T-cell (primary cell): ENCODE results near the gene PRKCI. TPM values are rescaled to one million over a fixed set of nuclear protein-coding genes. Genes with fewer than 3 reads are reported as not detected.

Source experiments
- ATAC-seq, 4 experiments: fragments of 200-7000 bp in 3 of 4; fragments of 150-1000 bp in 1 of 4; cut with Tn5 transposase; replicated peaks in 1 of 4; 1 replicate in 3 of 4; 2 replicates in 1 of 4; pipeline ENCODE4 v1.10.0; 2021; ENCODE audit warnings: moderate library complexity in 3 of 4, mild to moderate bottlenecking in 2 of 4, moderate number of reproducible peaks in 1 of 4
- CTCF ChIA-PET, 2 donors: fragments of 300-600 bp; sonication (Branson Sonifier 250); formaldehyde crosslinking; loops; one replicate each; lab custom pipeline; 2022; ENCODE audit warnings: antibody characterized with exemption in 2 of 2; lab: Charles Lee
- POLR2A ChIA-PET, 2 donors: fragments of 300-600 bp; sonication (Branson Sonifier 250); formaldehyde crosslinking; loops; one replicate each; lab custom pipeline; 2022; ENCODE audit warnings: antibody characterized with exemption in 2 of 2; lab: Charles Lee
- DNase-seq, 35 experiments: peaks; one replicate each; pipeline versions ENCODE4 v3.0.0 to v3.0.0-alpha.2; 2013 to 2023
- H3K27ac ChIP-seq: one replicate; pipeline ENCODE4 v1.5.1; 2013; ENCODE audit warnings: low read length
- H3K27me3 ChIP-seq, 2 experiments: replicated peaks in 1 of 2; 1 replicate in 1 of 2; 2 replicates in 1 of 2; pipeline versions ENCODE4 v1.6.1 to v1.7.0; 2013; ENCODE audit warnings: low read length in 1 of 2, mixed read lengths in 1 of 2; ENCODE audit not compliant: control insufficient read depth in 2 of 2, insufficient read depth in 2 of 2; ENCODE audit errors: extremely low read depth in 1 of 2
- H3K36me3 ChIP-seq, 2 donors: 1 replicate in 1 of 2; 2 replicates in 1 of 2; pipeline versions ENCODE4 v1.6.1 to v1.7.0; 2013; ENCODE audit warnings: low read length in 1 of 2; ENCODE audit not compliant: control insufficient read depth in 2 of 2, insufficient read depth in 1 of 2; ENCODE audit errors: extremely low read depth in 1 of 2
- H3K4me1 ChIP-seq, 2 experiments: 1 replicate in 1 of 2; 2 replicates in 1 of 2; pipeline versions ENCODE4 v1.6.1 to v1.7.0; 2013; ENCODE audit warnings: low read length in 2 of 2, mixed read lengths in 1 of 2; ENCODE audit not compliant: insufficient read depth in 2 of 2, control insufficient read depth in 1 of 2; ENCODE audit errors: extremely low read depth in 1 of 2
- H3K4me3 ChIP-seq, 2 donors: 1 replicate in 1 of 2; 2 replicates in 1 of 2; pipeline versions ENCODE4 v1.5.1 to v1.7.0; 2013; ENCODE audit warnings: mild to moderate bottlenecking in 2 of 2, low read length in 1 of 2, moderate library complexity in 1 of 2; ENCODE audit not compliant: control insufficient read depth in 1 of 2; ENCODE audit errors: extremely low read depth in 1 of 2
- H3K9me3 ChIP-seq: 2 replicates; pipeline ENCODE4 v1.7.0; 2013
- H3K27ac Mint-ChIP-seq, 2 donors: one replicate each; pipeline ENCODE4 v1.8.0; 2020 to 2021; ENCODE audit warnings: mild to moderate bottlenecking in 2 of 2, mixed read lengths in 2 of 2
- H3K27me3 Mint-ChIP-seq, 2 donors: one replicate each; pipeline ENCODE4 v1.8.0; 2021 to 2022; ENCODE audit warnings: mixed read lengths in 2 of 2
- H3K36me3 Mint-ChIP-seq: one replicate; pipeline ENCODE4 v1.8.0; 2021; ENCODE audit warnings: mixed read lengths
- H3K4me1 Mint-ChIP-seq, 3 donors: one replicate each; pipeline ENCODE4 v1.8.0; 2020 to 2022; ENCODE audit warnings: mixed read lengths in 3 of 3, mild to moderate bottlenecking in 1 of 3
- H3K4me3 Mint-ChIP-seq, 3 donors: one replicate each; pipeline ENCODE4 v1.8.0; 2020 to 2022; ENCODE audit warnings: mild to moderate bottlenecking in 3 of 3, mixed read lengths in 3 of 3, moderate library complexity in 3 of 3
- H3K9me3 Mint-ChIP-seq, 3 donors: one replicate each; pipeline ENCODE4 v1.8.0; 2020 to 2022; ENCODE audit warnings: mixed read lengths in 3 of 3
- WGBS: methylation state at CpG from one replicate; pipeline ENCODE4 v1.1.5; 2013; ENCODE audit warnings: missing lambda C conversion rate; ENCODE audit not compliant: insufficient coverage; 5-methylcytosine and 5-hydroxymethylcytosine counted together
- total RNA-seq, 35 experiments: library from RNA in 6 of 35; stranded (reverse) in 6 of 35; fragments of 120-200 nt in 1 of 35; gene quantifications; one replicate each; pipeline versions ENCODE4 v1.2.1 to v1.2.4 and lab custom pipeline; 2013 to 2026

The PRKCI gene
- total RNA-seq, 5 donors from 2014 or later (not counting 1 experiment from before 2014, with no cell fraction given), result 17.1 to 26.3 (median 23.9) TPM

DNA sequence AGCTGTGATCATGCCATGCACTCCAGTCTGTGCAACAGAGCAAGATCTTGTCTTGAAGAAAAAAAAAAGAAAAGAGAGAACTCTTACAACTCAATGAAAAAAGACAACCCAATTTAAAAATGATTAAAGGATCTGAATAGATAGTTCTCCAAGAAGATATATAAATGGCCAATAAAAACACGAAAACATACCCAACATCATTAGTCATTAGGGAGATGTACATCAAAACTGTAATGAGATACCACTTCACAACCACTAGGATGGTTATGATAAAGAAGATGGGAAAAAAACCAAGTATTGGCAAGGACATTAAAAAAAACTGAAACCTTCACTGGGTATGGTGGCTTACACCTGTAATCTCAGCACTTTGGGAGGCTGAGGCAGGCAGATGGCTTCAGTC lies 2.4 kb upstream of the PRKCI start:
- Mint-ChIP-seq H3K4me3 (no peak overlapping the region), H3K9me3 (peaks cover 0 to 3% (median 0%) of the 10 kb centered on the region in 3 donors), H3K4me1 (peaks cover 21 to 22% (median 22%) of the 10 kb centered on the region in 3 donors), H3K27ac (peak overlapping the region in 1 of 2 donors; percentile 17), H3K27me3 (no peaks in the 10 kb centered on the region), H3K36me3 (no peaks in the 10 kb centered on the region)
- no peak for ATAC-seq
- ChIA-PET CTCF (interaction anchor here in 1 of 2 donors (0.6 kb wide), 1 partner anchor 137 kb away, joined by 3 read pairs; no protein-coding TSS in a partner anchor), POLR2A (no interaction called here)
- WGBS, result no CpG with 5 or more reads among the region's 1 CpG
- Histone ChIP-seq H3K4me1 (peaks cover 8 to 12% of the 10 kb centered on the region in 2 experiments), H3K36me3 (no peaks in the 10 kb centered on the region), H3K27me3 (no peaks in the 10 kb centered on the region), H3K4me3 (no peak overlapping the region), H3K9me3 (no peaks in the 10 kb centered on the region), H3K27ac (no peak overlapping the region)
- no peak for DNase-seq

DNA sequence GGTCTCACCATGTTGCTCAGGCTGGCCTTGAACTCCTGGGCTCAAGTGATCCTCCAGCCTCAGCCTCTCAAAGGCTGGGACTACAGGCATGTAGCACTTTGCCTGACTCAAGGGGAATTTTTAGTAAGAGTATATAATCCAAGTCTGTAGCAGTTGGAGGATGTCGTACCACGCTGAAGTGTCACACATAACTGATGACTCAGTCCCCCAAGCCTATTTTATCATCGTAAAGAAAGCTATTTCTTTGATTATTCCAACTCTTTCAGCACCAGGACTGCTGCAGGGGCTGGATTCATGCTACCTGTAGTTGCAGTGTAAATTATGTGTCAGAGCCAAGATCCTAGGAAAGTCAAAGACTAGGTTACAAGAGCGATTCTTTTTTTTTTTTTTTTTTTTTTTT lies 1.4 kb upstream of the PRKCI start:
- CTCF ChIA-PET, result interaction anchor here in 1 of 2 donors (0.6 kb wide), 1 partner anchor 49 kb away, joined by 3 read pairs; no protein-coding TSS in a partner anchor
- H3K9me3 ChIP-seq, result no peaks in the 10 kb centered on the region
- POLR2A ChIA-PET, result no interaction called here
- H3K4me3 ChIP-seq, result no peak overlapping the region
- no peak overlapping the region for H3K27ac Mint-ChIP-seq
- peaks cover 0 to 3% (median 0%) of the 10 kb centered on the region in 3 donors for H3K9me3 Mint-ChIP-seq
- H3K4me1 ChIP-seq, result peaks cover 8 to 12% of the 10 kb centered on the region in 2 experiments
- no peaks in the 10 kb centered on the region for H3K36me3 Mint-ChIP-seq
- H3K36me3 ChIP-seq, result no peaks in the 10 kb centered on the region
- no peaks in the 10 kb centered on the region for H3K27me3 ChIP-seq
- peak overlapping the region; percentile 49 to 93 (median 69) for H3K4me3 Mint-ChIP-seq
- ATAC-seq, result no peak
- H3K27me3 Mint-ChIP-seq, result no peaks in the 10 kb centered on the region
- peaks cover 26 to 27% (median 27%) of the 10 kb centered on the region in 3 donors for H3K4me1 Mint-ChIP-seq
- no peak for DNase-seq
- no peak overlapping the region for H3K27ac ChIP-seq
- 100% methylated on average over 1 of the region's 4 CpGs for WGBS

DNA sequence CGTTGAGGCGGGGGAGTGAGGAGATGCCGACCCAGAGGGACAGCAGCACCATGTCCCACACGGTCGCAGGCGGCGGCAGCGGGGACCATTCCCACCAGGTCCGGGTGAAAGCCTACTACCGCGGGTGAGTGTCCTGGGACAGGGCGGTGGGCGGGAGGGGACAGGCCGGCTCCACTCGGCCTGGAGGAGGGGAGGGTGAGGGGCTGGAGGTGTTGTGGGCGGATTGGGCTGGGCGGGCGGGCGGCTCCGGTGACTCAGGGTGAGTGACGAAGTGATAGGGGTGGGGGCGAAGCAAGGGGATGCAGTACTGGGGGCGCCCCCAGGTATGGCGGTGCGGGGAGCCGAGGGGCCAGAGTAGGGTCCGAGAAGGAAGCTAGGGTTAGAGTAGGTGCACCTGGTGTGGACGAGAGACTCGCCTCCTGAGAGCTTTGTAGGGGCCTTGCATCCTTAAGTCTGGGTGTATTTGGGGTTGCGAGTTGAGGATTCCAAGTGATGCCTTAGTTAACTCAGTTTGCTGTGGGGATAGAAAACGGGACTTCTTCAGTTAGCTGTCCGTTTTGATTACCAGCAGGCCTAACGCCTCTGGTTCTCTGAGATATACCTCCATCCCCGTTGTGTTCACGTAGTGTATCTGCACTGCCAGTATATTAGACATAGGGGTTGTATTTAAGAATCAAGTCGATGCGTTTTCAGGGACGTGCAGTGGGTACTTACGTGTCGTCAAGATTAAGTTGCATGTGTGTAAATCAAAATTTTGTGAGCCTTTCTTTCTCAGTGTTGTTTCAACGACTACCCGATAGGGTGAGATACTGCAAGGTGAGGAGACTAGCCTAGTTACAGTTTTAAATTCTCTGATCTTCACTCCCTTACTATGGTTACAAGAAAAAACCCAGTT lies 670 bp downstream of the PRKCI start:
- 2% methylated on average over 35 of the region's 42 CpGs for WGBS
- Mint-ChIP-seq H3K4me1 (peaks cover 35 to 46% (median 43%) of the 10 kb centered on the region in 3 donors), H3K36me3 (no peaks in the 10 kb centered on the region), H3K27ac (peak overlapping the region; percentile 83 to 89), H3K9me3 (no peaks in the 10 kb centered on the region), H3K27me3 (no peaks in the 10 kb centered on the region), H3K4me3 (peak overlapping the region; percentile 92 to 93 (median 92))
- ChIA-PET POLR2A (interaction anchor here in 1 of 2 donors (0.5 to 0.7 kb wide), 2 partner anchors 40 to 133 kb away, joined by 3 to 4 read pairs; no protein-coding TSS in a partner anchor), CTCF (interaction anchor here in 1 of 2 donors (0.8 kb wide), 1 partner anchor 184 kb away, joined by 3 read pairs; no protein-coding TSS in a partner anchor)
- no peaks in the 10 kb centered on the region for H3K9me3 ChIP-seq
- DNase-seq (peak in 24 of 35 experiments; percentile 1 to 60 (median 10)), ATAC-seq (peak; percentile 39 to 65 (median 43))
- peaks cover 8 to 12% of the 10 kb centered on the region in 2 experiments for H3K4me1 ChIP-seq
- peak overlapping the region; percentile 67 to 77 for H3K4me3 ChIP-seq
- no peaks in the 10 kb centered on the region for H3K27me3 ChIP-seq
- peak overlapping the region; percentile 63 for H3K27ac ChIP-seq
- no peaks in the 10 kb centered on the region for H3K36me3 ChIP-seq

DNA sequence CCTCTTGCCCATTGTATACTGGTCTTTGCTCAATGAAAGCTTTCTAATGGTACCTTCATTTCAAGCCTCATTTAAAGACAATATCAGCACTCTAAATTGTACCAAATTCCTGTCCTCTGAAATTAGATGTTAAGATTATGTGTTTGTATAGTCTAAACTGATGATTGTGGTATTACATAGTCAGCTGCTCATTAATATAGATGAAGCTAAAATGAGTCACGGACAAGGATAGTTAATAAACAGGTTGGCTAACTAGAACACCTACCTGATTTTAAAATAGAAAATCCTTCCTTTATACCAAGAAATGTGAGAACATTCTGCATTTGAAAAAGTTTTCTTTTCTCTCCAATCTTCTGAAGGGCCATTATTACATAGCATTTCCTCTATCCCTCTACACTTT lies 2.9 kb downstream of the PRKCI start:
- H3K4me3 Mint-ChIP-seq, result no peak overlapping the region

DNA sequence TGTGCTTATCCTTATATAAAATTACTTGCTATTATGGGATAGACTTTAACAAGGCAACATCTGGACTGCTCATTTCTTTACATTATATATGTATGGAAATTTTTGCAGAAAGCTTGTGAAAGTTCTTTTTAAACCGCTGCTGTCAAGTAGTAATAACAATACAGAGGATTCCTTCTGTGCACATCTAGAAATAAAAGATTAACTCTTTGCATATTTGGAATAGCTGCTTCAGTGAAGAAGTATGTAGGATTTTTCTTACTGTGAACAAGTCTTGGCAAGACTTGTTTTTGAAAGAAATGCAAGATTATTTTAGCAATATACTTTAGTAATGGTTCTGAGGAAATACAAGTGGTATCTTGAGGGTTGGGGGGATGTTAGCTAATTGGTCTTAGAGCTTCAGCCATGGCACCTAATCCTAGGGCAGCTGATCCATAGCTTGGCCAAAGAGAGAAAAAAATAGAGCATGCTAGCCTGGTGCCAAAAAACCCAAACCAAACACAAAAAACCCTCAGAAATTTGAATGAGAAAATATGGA lies 4.3 kb downstream of the PRKCI start:
- DNase-seq (no peak), ATAC-seq (no peak)
- no peaks in the 10 kb centered on the region for H3K9me3 Mint-ChIP-seq
- H3K27ac ChIP-seq, result no peak overlapping the region
- no peaks in the 10 kb centered on the region for H3K27me3 Mint-ChIP-seq
- WGBS, result no CpG with 5 or more reads among the region's 1 CpG
- peaks cover 38 to 48% (median 45%) of the 10 kb centered on the region in 3 donors for H3K4me1 Mint-ChIP-seq
- H3K36me3 ChIP-seq, result no peaks in the 10 kb centered on the region
- H3K4me1 ChIP-seq, result peaks cover 8 to 9% of the 10 kb centered on the region in 2 experiments
- POLR2A ChIA-PET, result interaction anchor here in 1 of 2 donors (0.5 to 0.6 kb wide), 3 partner anchors 130 to 261 kb away, joined by 3 to 4 read pairs (median 4); no protein-coding TSS in a partner anchor
- H3K4me3 Mint-ChIP-seq, result no peak overlapping the region
- H3K27me3 ChIP-seq, result no peaks in the 10 kb centered on the region
- peak overlapping the region in 1 of 2 donors; percentile 15 for H3K27ac Mint-ChIP-seq
- no peak overlapping the region for H3K4me3 ChIP-seq
- no peaks in the 10 kb centered on the region for H3K9me3 ChIP-seq
- H3K36me3 Mint-ChIP-seq, result no peaks in the 10 kb centered on the region
- CTCF ChIA-PET, result interaction anchor here in 1 of 2 donors (0.5 kb wide), 1 partner anchor 285 kb away, joined by 3 read pairs; no protein-coding TSS in a partner anchor

More for the DNA sequence above, 2.9 kb downstream of the PRKCI start:
- no CpG with 5 or more reads among the region's 1 CpG for WGBS
- H3K27ac ChIP-seq, result no peak overlapping the region
- no peak for ATAC-seq
- DNase-seq, result no peak
- no peaks in the 10 kb centered on the region for H3K36me3 ChIP-seq
- H3K4me3 ChIP-seq, result no peak overlapping the region
- no peaks in the 10 kb centered on the region for H3K9me3 ChIP-seq
- Mint-ChIP-seq H3K27me3 (no peaks in the 10 kb centered on the region), H3K4me1 (peaks cover 38 to 51% (median 49%) of the 10 kb centered on the region in 3 donors), H3K36me3 (no peaks in the 10 kb centered on the region), H3K27ac (no peak overlapping the region), H3K9me3 (no peaks in the 10 kb centered on the region)
- peaks cover 8 to 12% of the 10 kb centered on the region in 2 experiments for H3K4me1 ChIP-seq
- H3K27me3 ChIP-seq, result no peaks in the 10 kb centered on the region
- POLR2A ChIA-PET, result no interaction called here
- CTCF ChIA-PET, result no interaction called here
